IMR-90 (cell line): ENCODE data around the gene FAM32A. TPM values are rescaled to one million over a fixed set of nuclear protein-coding genes. Genes with fewer than 3 reads are reported as not detected.
A peak's percentile ranks its signal among the peaks of the same experiment; 100 is the strongest.

Source experiments
- ATAC-seq: fragments of 200-7000 bp; cut with Tn5 transposase; 2 replicates; pipeline ENCODE4 v1.9.1; 2020; ENCODE audit warnings: low read depth, mild to moderate bottlenecking, moderate library complexity
- BruUV-seq: library from RNA; stranded (reverse); fragments of 400-500 nt; replicated peaks from 2 replicates; lab custom pipeline; 2021; lab: Mats Ljungman, UMichigan
- CTCF ChIA-PET: fragments of 300-600 bp; formaldehyde crosslinking; extraction: SDS; loops from one replicate; lab custom pipeline; 2021; ENCODE audit warnings: antibody characterized with exemption; lab: Yijun Ruan, JAX
- POLR2A ChIA-PET: fragments of 300-600 bp; sonication (Branson Sonifier 250); formaldehyde crosslinking; loops from one replicate; lab custom pipeline; 2022; ENCODE audit warnings: antibody characterized with exemption; ENCODE audit not compliant: unreplicated experiment; lab: Charles Lee
- DNase-seq: peaks from one replicate; pipeline ENCODE4 v3.0.0; 2013
- H2AFZ ChIP-seq: replicated peaks from 2 replicates; pipeline ENCODE3; 2013; ENCODE audit warnings: low read length, mild to moderate bottlenecking; ENCODE audit not compliant: poor library complexity
- H2AK5ac ChIP-seq: 2 replicates; pipeline ENCODE4 v1.6.1; 2013; ENCODE audit warnings: low read depth, low read length, inconsistent platforms
- H2AK9ac ChIP-seq: replicated peaks from 2 replicates; pipeline ENCODE3; 2013; ENCODE audit warnings: mild to moderate bottlenecking, low read depth, low read length, moderate library complexity; ENCODE audit not compliant: poor library complexity
- H2BK120ac ChIP-seq: 2 replicates; pipeline ENCODE4 v1.6.1; 2013; ENCODE audit warnings: low read depth, low read length, inconsistent platforms
- H2BK15ac ChIP-seq: 3 replicates; pipeline ENCODE4 v1.6.1; 2013; ENCODE audit warnings: low read depth, low read length, inconsistent platforms
- H2BK20ac ChIP-seq: 2 replicates; pipeline ENCODE4 v1.6.1; 2013; ENCODE audit warnings: low read depth, mild to moderate bottlenecking, inconsistent platforms, low read length, moderate library complexity
- H2BK5ac ChIP-seq: 2 replicates; pipeline ENCODE4 v1.6.1; 2013; ENCODE audit warnings: mild to moderate bottlenecking, low read depth, low read length, inconsistent platforms; ENCODE audit not compliant: poor library complexity, severe bottlenecking
- H3K14ac ChIP-seq: replicated peaks from 2 replicates; pipeline ENCODE4 v1.6.1; 2013; ENCODE audit warnings: low read depth, low read length, inconsistent platforms
- H3K18ac ChIP-seq: 2 replicates; pipeline ENCODE4 v1.6.1; 2013; ENCODE audit warnings: low read depth, low read length, control low read depth
- H3K23ac ChIP-seq: 2 replicates; pipeline ENCODE4 v1.6.1; 2013; ENCODE audit warnings: low read depth, low read length, inconsistent platforms
- H3K27ac ChIP-seq: 2 replicates; pipeline ENCODE4 v1.5.1; 2013; ENCODE audit warnings: mild to moderate bottlenecking, control low read depth, low read length; ENCODE audit not compliant: insufficient read depth
- H3K27me3 ChIP-seq: 2 replicates; pipeline ENCODE4 v1.6.1; 2013; ENCODE audit warnings: low read length; ENCODE audit not compliant: control insufficient read depth, insufficient read depth
- H3K36me3 ChIP-seq: 2 replicates; pipeline ENCODE4 v1.6.1; 2013; ENCODE audit warnings: low read length, mixed read lengths; ENCODE audit not compliant: control insufficient read depth, insufficient read depth
- H3K4ac ChIP-seq: 2 replicates; pipeline ENCODE4 v1.6.1; 2013; ENCODE audit warnings: low read depth, low read length, inconsistent platforms
- H3K4me1 ChIP-seq: 2 replicates; pipeline ENCODE4 v1.6.1; 2013; ENCODE audit warnings: low read length, mixed read lengths; ENCODE audit not compliant: control insufficient read depth, insufficient read depth
- H3K4me2 ChIP-seq: 2 replicates; pipeline ENCODE4 v1.6.1; 2013; ENCODE audit warnings: low read depth, mild to moderate bottlenecking, control low read depth, low read length, moderate library complexity
- H3K4me3 ChIP-seq: 2 replicates; pipeline ENCODE4 v1.5.1; 2013; ENCODE audit warnings: low read depth, mild to moderate bottlenecking, control low read depth, low read length, moderate library complexity; ENCODE audit not compliant: insufficient read depth
- H3K56ac ChIP-seq: 2 replicates; pipeline ENCODE4 v1.6.1; 2013; ENCODE audit warnings: low read length, inconsistent platforms; ENCODE audit not compliant: insufficient read depth; ENCODE audit errors: extremely low read depth
- H3K79me1 ChIP-seq, 2 experiments: 2 replicates each; pipeline ENCODE4 v1.6.1; 2013; ENCODE audit warnings: low read length in 2 of 2, inconsistent platforms in 1 of 2, low read depth in 1 of 2
- H3K9ac ChIP-seq: 2 replicates; pipeline ENCODE4 v1.6.1; 2013; ENCODE audit warnings: low read depth, low read length, control low read depth
- H3K9me1 ChIP-seq: 2 replicates; pipeline ENCODE4 v1.6.1; 2013; ENCODE audit warnings: low read length, inconsistent platforms; ENCODE audit not compliant: insufficient read depth
- H3K9me3 ChIP-seq: 2 replicates; pipeline ENCODE4 v1.6.1; 2013; ENCODE audit warnings: low read length; ENCODE audit not compliant: control insufficient read depth, insufficient read depth
- H4K20me1 ChIP-seq: 2 replicates; pipeline ENCODE4 v1.6.1; 2013; ENCODE audit warnings: low read length, inconsistent platforms; ENCODE audit not compliant: insufficient read depth
- H4K5ac ChIP-seq: 2 replicates; pipeline ENCODE4 v1.6.1; 2013; ENCODE audit warnings: mild to moderate bottlenecking, low read depth, low read length, control low read depth
- H4K8ac ChIP-seq, 2 experiments: 2 replicates each; pipeline ENCODE4 v1.6.1; 2013; ENCODE audit warnings: low read depth in 2 of 2, low read length in 2 of 2, control low read depth in 1 of 2, inconsistent platforms in 1 of 2
- H4K91ac ChIP-seq: 2 replicates; pipeline ENCODE4 v1.6.1; 2013; ENCODE audit warnings: low read depth, low read length, inconsistent platforms; ENCODE audit not compliant: insufficient read depth
- ELK1 ChIP-seq: fragments of 150-350 bp; IDR thresholded peaks from 2 replicates; pipeline ENCODE4 v1.6.1; 2016; ENCODE audit warnings: low read depth, mild to moderate bottlenecking, low read length, moderate library complexity, borderline replicate concordance
- WGBS, 2 experiments: methylation state at CpG; one replicate each; pipeline versions ENCODE4 v1.1.5 to v1.1.7; 2013; ENCODE audit warnings: missing lambda C conversion rate in 2 of 2; ENCODE audit not compliant: insufficient read length in 1 of 2; ENCODE audit errors: extremely low coverage in 2 of 2; 5-methylcytosine and 5-hydroxymethylcytosine counted together
- dilution Hi-C: fragments of 300-500 bp; cut with HindIII; formaldehyde crosslinking; loops from one replicate; pipeline ENCODE4 v1.14.3; 2018; ENCODE audit warnings: low sequenced_read_pairs; ENCODE audit not compliant: unreplicated experiment
- in situ Hi-C: fragments of 300-500 bp; cut with MboI; formaldehyde crosslinking; loops from 3 replicates; pipeline ENCODE4 v1.14.3; 2019; ENCODE audit warnings: low sequenced_read_pairs, inconsistent platforms, mixed read lengths
- intact Hi-C: fragments of 100-400 bp; cut with micrococcal nuclease; formaldehyde crosslinking; loops from 2 replicates; pipeline ENCODE4 v1.10.0; 2022
- polyA plus RNA-seq, 3 experiments: library from polyadenylated mRNA; depleted of rRNA; stranded (reverse); fragments of >200 nt; gene quantifications; 2 replicates each; pipeline ENCODE4 v1.2.3, GENCODE V29; 2012; ENCODE audit warnings: low replicate concordance in 1 of 3
- total RNA-seq: library from RNA; depleted of rRNA; stranded (reverse); fragments of >200 nt; gene quantifications from 2 replicates; pipeline ENCODE4 v1.2.3, GENCODE V29; 2012

The FAM32A gene
- total and polyA plus RNA-seq, 2 of the 4 experiments (the other 2 are of a cell fraction): 99.5 to 130 TPM

- POLR2A ChIA-PET: no interaction called here
- H2BK15ac ChIP-seq: no peak overlapping the region
- H3K27me3 ChIP-seq: no peaks in the 10 kb centered on the region
- peaks cover 24% of the 10 kb centered on the region for H3K9me1 ChIP-seq
- H3K4me1 ChIP-seq: peaks cover 11% of the 10 kb centered on the region
- H4K8ac ChIP-seq: no peak overlapping the region
- no peak overlapping the region for H3K9ac ChIP-seq
- no peak overlapping the region for H2AK5ac ChIP-seq
- H2BK20ac ChIP-seq: no peak overlapping the region
- H3K27ac ChIP-seq: no peak overlapping the region
- H4K5ac ChIP-seq: no peak overlapping the region
- peaks cover 27 to 81% of the 10 kb centered on the region in 2 experiments for H3K79me1 ChIP-seq
- ATAC-seq: no peak
- 94% methylated on average over 10 of the region's 22 CpGs; no CpG with 5 or more reads in 1 of the 2 experiments for WGBS, 2 experiments
- no peak overlapping the region for H3K56ac ChIP-seq
- no peak overlapping the region for H3K14ac ChIP-seq
- no peak for DNase-seq
- peaks cover 59% of the 10 kb centered on the region for H3K36me3 ChIP-seq
- no peak overlapping the region for H3K4me3 ChIP-seq
- CTCF ChIA-PET: no interaction called here
- H4K91ac ChIP-seq: no peak overlapping the region
- no peak overlapping the region for H2BK5ac ChIP-seq
- no peak overlapping the region for H3K4me2 ChIP-seq
- dilution Hi-C loops (no loop called here), intact Hi-C loops (no loop called here), in situ Hi-C loops (no loop called here)
- no TSS peak for BruUV-seq
- no peaks in the 10 kb centered on the region for H3K9me3 ChIP-seq
- no peak overlapping the region for H3K4ac ChIP-seq
- peaks cover 47% of the 10 kb centered on the region for H4K20me1 ChIP-seq
- H2AK9ac ChIP-seq: peak overlapping the region; percentile 6
- no peak overlapping the region for H3K23ac ChIP-seq
- H2AFZ ChIP-seq: no peak overlapping the region
- H2BK120ac ChIP-seq: no peak overlapping the region
- H3K18ac ChIP-seq: no peak overlapping the region
- no peak for TF ChIP-seq ELK1
These were observed 17.4 kb downstream of the FAM32A start for GRCh38 chr19:16202320-16203255.
